ENCODE data around the gene TNNI3.

TNNI3 gene

DNA sequence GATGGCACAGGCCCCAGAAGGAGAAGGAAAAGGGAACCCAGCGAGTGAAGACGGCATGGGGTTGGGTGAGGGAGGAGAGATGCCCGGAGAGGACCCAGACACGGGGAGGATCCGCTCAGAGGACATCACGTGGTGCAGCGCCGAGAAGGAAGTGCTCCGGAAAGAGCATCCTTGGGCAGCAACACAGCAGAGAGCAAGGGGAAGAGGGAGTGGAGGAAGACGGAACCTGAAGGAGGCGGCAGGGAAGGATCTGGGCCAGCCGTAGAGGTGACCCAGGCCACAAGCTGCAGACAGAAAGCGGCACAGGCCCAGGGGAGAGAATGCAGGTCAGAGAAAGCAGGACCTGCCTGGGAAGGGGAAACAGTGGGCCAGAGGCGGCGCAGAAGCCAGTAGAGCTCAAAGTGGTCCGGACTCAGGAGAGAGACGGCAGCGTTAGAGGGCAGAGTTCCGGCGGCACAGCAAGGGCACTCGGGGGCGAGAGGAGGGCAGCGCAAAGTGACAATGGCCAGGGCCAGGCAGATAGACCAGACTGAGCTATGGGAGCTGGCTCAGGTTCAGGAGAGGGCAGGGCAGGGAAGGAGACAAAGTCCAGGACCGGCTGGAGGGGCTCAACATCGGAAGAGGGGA lies 41.2 kb downstream of the TNNI3 start:
- DNase-seq (ENCODE audit: low read depth): peak; percentile 71
- TF ChIP-seq, protein P1, sequence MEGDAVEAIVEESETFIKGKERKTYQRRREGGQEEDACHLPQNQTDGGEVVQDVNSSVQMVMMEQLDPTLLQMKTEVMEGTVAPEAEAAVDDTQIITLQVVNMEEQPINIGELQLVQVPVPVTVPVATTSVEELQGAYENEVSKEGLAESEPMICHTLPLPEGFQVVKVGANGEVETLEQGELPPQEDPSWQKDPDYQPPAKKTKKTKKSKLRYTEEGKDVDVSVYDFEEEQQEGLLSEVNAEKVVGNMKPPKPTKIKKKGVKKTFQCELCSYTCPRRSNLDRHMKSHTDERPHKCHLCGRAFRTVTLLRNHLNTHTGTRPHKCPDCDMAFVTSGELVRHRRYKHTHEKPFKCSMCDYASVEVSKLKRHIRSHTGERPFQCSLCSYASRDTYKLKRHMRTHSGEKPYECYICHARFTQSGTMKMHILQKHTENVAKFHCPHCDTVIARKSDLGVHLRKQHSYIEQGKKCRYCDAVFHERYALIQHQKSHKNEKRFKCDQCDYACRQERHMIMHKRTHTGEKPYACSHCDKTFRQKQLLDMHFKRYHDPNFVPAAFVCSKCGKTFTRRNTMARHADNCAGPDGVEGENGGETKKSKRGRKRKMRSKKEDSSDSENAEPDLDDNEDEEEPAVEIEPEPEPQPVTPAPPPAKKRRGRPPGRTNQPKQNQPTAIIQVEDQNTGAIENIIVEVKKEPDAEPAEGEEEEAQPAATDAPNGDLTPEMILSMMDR (IDR thresholded peaks at IDR 0.05; ENCODE audit: low read length, missing control alignments): no peak
- peak overlapping the region; percentile 93 for H3K4me3 ChIP-seq (replicated peaks; ENCODE audit: low read depth, low read length)

DNA sequence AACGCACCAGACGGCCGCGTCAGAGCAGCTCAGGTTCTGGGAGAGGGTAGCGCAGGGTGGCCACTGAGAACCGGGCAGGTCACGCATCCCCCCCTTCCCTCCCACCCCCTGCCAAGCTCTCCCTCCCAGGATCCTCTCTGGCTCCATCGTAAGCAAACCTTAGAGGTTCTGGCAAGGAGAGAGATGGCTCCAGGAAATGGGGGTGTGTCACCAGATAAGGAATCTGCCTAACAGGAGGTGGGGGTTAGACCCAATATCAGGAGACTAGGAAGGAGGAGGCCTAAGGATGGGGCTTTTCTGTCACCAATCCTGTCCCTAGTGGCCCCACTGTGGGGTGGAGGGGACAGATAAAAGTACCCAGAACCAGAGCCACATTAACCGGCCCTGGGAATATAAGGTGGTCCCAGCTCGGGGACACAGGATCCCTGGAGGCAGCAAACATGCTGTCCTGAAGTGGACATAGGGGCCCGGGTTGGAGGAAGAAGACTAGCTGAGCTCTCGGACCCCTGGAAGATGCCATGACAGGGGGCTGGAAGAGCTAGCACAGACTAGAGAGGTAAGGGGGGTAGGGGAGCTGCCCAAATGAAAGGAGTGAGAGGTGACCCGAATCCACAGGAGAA lies 42.0 kb downstream of the TNNI3 start:
- H3K4me3 ChIP-seq (replicated peaks; ENCODE audit: low read depth, low read length): peak overlapping the region; percentile 93
- TF ChIP-seq, protein P1 (IDR thresholded peaks at IDR 0.05; ENCODE audit: low read length, missing control alignments): no peak
- DNase-seq (ENCODE audit: low read depth): peak; percentile 62

- no peak for DNase-seq (ENCODE audit: low read depth)
- TF ChIP-seq, protein P1 (IDR thresholded peaks at IDR 0.05; ENCODE audit: low read length, missing control alignments): no peak
- H3K4me3 ChIP-seq (replicated peaks; ENCODE audit: low read depth, low read length): no peak overlapping the region
These were observed 42.9 kb downstream of the TNNI3 start for GRCh38 chr19:55114566-55115145.

DNA sequence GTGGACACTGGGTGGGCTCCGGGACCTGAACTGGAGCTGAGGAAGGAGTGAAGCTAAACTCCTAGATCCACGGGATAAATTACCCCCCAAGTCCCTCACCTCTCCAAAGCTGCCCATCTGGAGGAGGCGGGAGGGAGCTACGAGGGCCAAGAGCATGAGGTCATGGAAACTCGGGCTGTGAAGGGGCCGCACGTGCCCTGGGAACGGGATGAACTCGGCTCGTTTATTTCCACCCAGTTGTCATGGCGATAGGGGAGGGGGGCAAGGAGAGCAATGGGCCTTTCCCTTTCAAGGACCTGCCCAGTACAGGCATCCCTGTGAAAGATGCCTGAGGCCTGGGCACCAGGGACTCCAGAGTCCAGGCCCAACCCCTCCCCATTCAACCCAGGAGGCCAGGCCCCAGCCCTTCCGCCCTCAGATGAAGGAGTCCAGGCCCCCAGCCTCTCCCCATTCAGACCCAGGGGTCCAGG lies 43.9 kb downstream of the TNNI3 start:
- TF ChIP-seq, protein P1 (IDR thresholded peaks at IDR 0.05; ENCODE audit: low read length, missing control alignments): no peak
- peak; percentile 94 for DNase-seq (ENCODE audit: low read depth)
- no peak overlapping the region for H3K4me3 ChIP-seq (replicated peaks; ENCODE audit: low read depth, low read length)

- TF ChIP-seq, protein P1 (IDR thresholded peaks at IDR 0.05; ENCODE audit: low read length, missing control alignments): no peak
- H3K4me3 ChIP-seq (replicated peaks; ENCODE audit: low read depth, low read length): no peak overlapping the region
- no peak for DNase-seq (ENCODE audit: low read depth)
These were observed 44.6 kb downstream of the TNNI3 start for GRCh38 chr19:55112777-55113569.

- DNase-seq (ENCODE audit: low read depth): no peak
- TF ChIP-seq, protein P1 (IDR thresholded peaks at IDR 0.05; ENCODE audit: low read length, missing control alignments): no peak
- no peak overlapping the region for H3K4me3 ChIP-seq (replicated peaks; ENCODE audit: low read depth, low read length)
These were observed 45.2 kb downstream of the TNNI3 start for GRCh38 chr19:55112246-55112776.

Data from fibroblast of pulmonary artery (primary cell).